K562 (cell line): ENCODE measurements around the gene ERN1. TPM values are rescaled to one million over a fixed set of nuclear protein-coding genes. Genes with fewer than 3 reads are reported as not detected.
A peak's percentile ranks its signal among the peaks of the same experiment; 100 is the strongest.

Experiments
- DPF2 ChIP-seq: fragments of 450-650 bp; IDR thresholded peaks from 2 replicates; pipeline ENCODE4 v1.6.1; 2016
- HDGF ChIP-seq: fragments of 450-650 bp; IDR thresholded peaks from 2 replicates; pipeline ENCODE4 v1.6.1; 2016
- KDM5B ChIP-seq: fragments of 200-600 bp; sonication (generic); IDR thresholded peaks from 2 replicates; pipeline ENCODE4 v1.6.1; 2012; ENCODE audit warnings: low read depth, mild to moderate bottlenecking, moderate library complexity, low read length, control low read depth, inconsistent platforms; ENCODE audit not compliant: insufficient replicate concordance
- NFE2 ChIP-seq: IDR thresholded peaks from 2 replicates; pipeline ENCODE4 v1.6.1; 2014; ENCODE audit warnings: antibody characterized with exemption, low read depth
- NR2C1 ChIP-seq, 2 experiments: fragments of 450-650 bp; IDR thresholded peaks; 2 replicates each; pipeline ENCODE4 v1.6.1; 2017; ENCODE audit warnings: mild to moderate bottlenecking in 2 of 2, antibody characterized with exemption in 1 of 2, inconsistent platforms in 1 of 2, missing compliant biosample characterization in 1 of 2, missing genetic modification characterization in 1 of 2
- SMAD3 ChIP-seq: fragments of 450-650 bp; formaldehyde crosslinking; conservative IDR thresholded peaks from 2 replicates; pipeline ENCODE4 v1.4.0; 2020; ENCODE audit warnings: mild to moderate bottlenecking
- ZBED1 ChIP-seq: IDR thresholded peaks from 2 replicates; pipeline ENCODE4 v1.6.1; 2014
- ZNF175 ChIP-seq: fragments of 200-800 bp; sonication (Bioruptor generic); IDR thresholded peaks from 2 replicates; pipeline ENCODE4 v1.6.1; 2016; ENCODE audit warnings: low read depth, mild to moderate bottlenecking, missing genetic modification characterization, missing compliant biosample characterization
- polyA plus RNA-seq, 8 experiments: library from polyadenylated mRNA; depleted of rRNA in 4 of 8; stranded (reverse) in 5 of 8; unstranded in 3 of 8; fragments of >200 nt; fragmentation: Nextera tagmentation in 2 of 8; fragmentation: Illumina TruSeq in 1 of 8; extraction: Ambion mirVana in 2 of 8; extraction: Trizol in 1 of 8; gene quantifications; 2 replicates each; pipeline versions ENCODE4 v1.2.1 to v1.2.3, GENCODE V29; 2011 to 2014; ENCODE audit warnings: inconsistent platforms in 1 of 8, missing spikeins in 1 of 8
- total RNA-seq, 7 experiments: library from RNA; depleted of rRNA in 6 of 7; stranded (reverse); fragments of >200 nt in 6 of 7; fragmentation: Illumina TruSeq in 2 of 7; extraction: Trizol in 2 of 7; gene quantifications; 2 replicates each; pipeline versions ENCODE4 v1.2.1 to v1.2.3, GENCODE V29; 2011 to 2021; ENCODE audit warnings: low replicate concordance in 1 of 7
- TF ChIP-seq, protein P1 (sequence below): fragments of 200-800 bp; sonication (Bioruptor generic); IDR thresholded peaks from 2 replicates; pipeline ENCODE4 v1.6.1; 2017; ENCODE audit warnings: missing genetic modification characterization, missing compliant biosample characterization
- TF ChIP-seq, protein P2 (sequence below): sonication (generic); formaldehyde crosslinking; IDR thresholded peaks from 2 replicates; pipeline ENCODE4 v1.8.0; 2022; ENCODE audit warnings: missing genetic modification reagents, mild to moderate bottlenecking, moderate library complexity, borderline replicate concordance
- TF ChIP-seq, protein P3 (sequence below): fragments of 250-450 bp; sonication (Bioruptor Pico); IDR thresholded peaks from 2 replicates; pipeline ENCODE4 v1.4.0; 2020
- TF ChIP-seq, protein P4 (sequence below), 2 experiments: IDR thresholded peaks; 2 replicates each; pipeline ENCODE4 v1.6.1; 2012; ENCODE audit warnings: improper control_type of control experiment in 2 of 2, low read depth in 2 of 2, low read length in 2 of 2, borderline replicate concordance in 1 of 2
- TF ChIP-seq, protein P5 (sequence below): fragments of 450-650 bp; IDR thresholded peaks from 2 replicates; pipeline ENCODE4 v1.6.1; 2018; ENCODE audit warnings: mild to moderate bottlenecking, low read depth; ENCODE audit not compliant: partially characterized antibody

ERN1 gene
- total and polyA plus RNA-seq, 9 of the 15 experiments (the other 6 are each of a cell fraction or from before 2014, with no cell fraction given) = 2.1 to 22.5 (median 7.3) TPM

DNA sequence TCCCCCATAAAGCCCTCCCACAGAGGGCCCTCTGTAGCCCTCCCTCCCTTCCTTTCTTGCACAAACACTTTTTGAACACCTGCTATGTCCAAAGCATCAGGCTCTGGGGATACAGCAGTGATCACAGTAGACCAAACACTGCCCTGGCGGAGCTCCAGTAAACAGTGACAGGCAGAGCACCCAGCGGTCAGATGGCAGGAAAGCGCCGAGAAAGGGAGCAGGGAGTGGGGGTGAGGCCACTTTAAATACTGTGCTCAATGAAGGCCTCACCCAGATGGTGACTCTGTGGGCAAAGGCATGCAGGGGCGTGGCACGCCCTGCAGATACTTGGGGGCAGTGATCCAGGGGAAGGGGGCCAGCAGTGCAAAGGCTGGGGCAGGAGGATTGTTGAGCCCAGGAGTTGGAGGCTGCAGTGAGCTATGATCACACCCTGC is 124.2 kb downstream of the ERN1 start (continued):
- TF ChIP-seq, protein P1, sequence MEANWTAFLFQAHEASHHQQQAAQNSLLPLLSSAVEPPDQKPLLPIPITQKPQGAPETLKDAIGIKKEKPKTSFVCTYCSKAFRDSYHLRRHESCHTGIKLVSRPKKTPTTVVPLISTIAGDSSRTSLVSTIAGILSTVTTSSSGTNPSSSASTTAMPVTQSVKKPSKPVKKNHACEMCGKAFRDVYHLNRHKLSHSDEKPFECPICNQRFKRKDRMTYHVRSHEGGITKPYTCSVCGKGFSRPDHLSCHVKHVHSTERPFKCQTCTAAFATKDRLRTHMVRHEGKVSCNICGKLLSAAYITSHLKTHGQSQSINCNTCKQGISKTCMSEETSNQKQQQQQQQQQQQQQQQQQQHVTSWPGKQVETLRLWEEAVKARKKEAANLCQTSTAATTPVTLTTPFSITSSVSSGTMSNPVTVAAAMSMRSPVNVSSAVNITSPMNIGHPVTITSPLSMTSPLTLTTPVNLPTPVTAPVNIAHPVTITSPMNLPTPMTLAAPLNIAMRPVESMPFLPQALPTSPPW = peak; percentile 18; the same call in 1 of the 2 replicates
- TF ChIP-seq HDGF (peak; percentile 49; the same call in 1 of the 2 replicates), SMAD3 (CRISPR knock-in tag) (no peak), NR2C1 (IDR thresholded peaks at IDR 0.05) (no peak), NR2C1 (tag; IDR thresholded peaks at IDR 0.05) (no peak), NFE2 (0 out of 2 replicates have a peak, but pooled peaks have one; percentile 36), DPF2 (0 out of 2 replicates have a peak, but pooled peaks have one; percentile 11), ZBED1 (no peak), KDM5B (peak; percentile 13), ZNF175 (CRISPR knock-in tag) (peak; percentile 23; the same call in 1 of the 2 replicates)
- TF ChIP-seq, protein P2, sequence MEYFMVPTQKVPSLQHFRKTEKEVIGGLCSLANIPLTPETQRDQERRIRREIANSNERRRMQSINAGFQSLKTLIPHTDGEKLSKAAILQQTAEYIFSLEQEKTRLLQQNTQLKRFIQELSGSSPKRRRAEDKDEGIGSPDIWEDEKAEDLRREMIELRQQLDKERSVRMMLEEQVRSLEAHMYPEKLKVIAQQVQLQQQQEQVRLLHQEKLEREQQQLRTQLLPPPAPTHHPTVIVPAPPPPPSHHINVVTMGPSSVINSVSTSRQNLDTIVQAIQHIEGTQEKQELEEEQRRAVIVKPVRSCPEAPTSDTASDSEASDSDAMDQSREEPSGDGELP = peak; percentile 56; the same call in 1 of the 2 replicates
- TF ChIP-seq, protein P3, sequence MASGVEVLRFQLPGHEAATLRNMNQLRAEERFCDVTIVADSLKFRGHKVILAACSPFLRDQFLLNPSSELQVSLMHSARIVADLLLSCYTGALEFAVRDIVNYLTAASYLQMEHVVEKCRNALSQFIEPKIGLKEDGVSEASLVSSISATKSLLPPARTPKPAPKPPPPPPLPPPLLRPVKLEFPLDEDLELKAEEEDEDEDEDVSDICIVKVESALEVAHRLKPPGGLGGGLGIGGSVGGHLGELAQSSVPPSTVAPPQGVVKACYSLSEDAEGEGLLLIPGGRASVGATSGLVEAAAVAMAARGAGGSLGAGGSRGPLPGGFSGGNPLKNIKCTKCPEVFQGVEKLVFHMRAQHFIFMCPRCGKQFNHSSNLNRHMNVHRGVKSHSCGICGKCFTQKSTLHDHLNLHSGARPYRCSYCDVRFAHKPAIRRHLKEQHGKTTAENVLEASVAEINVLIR (CRISPR knock-in tag) = no peak
- TF ChIP-seq, protein P4, sequence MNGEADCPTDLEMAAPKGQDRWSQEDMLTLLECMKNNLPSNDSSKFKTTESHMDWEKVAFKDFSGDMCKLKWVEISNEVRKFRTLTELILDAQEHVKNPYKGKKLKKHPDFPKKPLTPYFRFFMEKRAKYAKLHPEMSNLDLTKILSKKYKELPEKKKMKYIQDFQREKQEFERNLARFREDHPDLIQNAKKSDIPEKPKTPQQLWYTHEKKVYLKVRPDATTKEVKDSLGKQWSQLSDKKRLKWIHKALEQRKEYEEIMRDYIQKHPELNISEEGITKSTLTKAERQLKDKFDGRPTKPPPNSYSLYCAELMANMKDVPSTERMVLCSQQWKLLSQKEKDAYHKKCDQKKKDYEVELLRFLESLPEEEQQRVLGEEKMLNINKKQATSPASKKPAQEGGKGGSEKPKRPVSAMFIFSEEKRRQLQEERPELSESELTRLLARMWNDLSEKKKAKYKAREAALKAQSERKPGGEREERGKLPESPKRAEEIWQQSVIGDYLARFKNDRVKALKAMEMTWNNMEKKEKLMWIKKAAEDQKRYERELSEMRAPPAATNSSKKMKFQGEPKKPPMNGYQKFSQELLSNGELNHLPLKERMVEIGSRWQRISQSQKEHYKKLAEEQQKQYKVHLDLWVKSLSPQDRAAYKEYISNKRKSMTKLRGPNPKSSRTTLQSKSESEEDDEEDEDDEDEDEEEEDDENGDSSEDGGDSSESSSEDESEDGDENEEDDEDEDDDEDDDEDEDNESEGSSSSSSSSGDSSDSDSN (IDR thresholded peaks at IDR 0.05; ENCODE audit: borderline replicate concordance in 1 of 2, low read depth in 2 of 2, low read length in 2 of 2) = peak in 1 of 2 experiments; percentile 66; a peak in 1 of 4 replicates
- TF ChIP-seq, protein P5, sequence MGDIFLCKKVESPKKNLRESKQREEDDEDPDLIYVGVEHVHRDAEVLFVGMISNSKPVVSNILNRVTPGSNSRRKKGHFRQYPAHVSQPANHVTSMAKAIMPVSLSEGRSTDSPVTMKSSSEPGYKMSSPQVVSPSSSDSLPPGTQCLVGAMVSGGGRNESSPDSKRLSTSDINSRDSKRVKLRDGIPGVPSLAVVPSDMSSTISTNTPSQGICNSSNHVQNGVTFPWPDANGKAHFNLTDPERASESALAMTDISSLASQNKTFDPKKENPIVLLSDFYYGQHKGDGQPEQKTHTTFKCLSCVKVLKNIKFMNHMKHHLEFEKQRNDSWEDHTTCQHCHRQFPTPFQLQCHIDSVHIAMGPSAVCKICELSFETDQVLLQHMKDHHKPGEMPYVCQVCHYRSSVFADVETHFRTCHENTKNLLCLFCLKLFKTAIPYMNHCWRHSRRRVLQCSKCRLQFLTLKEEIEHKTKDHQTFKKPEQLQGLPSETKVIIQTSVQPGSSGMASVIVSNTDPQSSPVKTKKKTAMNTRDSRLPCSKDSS = no peak
